Esophagus squamous epithelium (tissue), 5 donors: ENCODE data around the gene CAPRIN2. TPM values are rescaled to one million over a fixed set of nuclear protein-coding genes. Genes with fewer than 3 reads are reported as not detected.

Experiments used
- DNase-seq: peaks from one replicate; lab custom pipeline; 2025; lab: John Stamatoyannopoulos, UW
- H3K27ac ChIP-seq, 4 donors: fragments of 200-600 bp; sonication (generic); one replicate each; pipeline ENCODE4 v1.5.1; 2016 to 2019; ENCODE audit warnings: mild to moderate bottlenecking in 1 of 4
- H3K27me3 ChIP-seq, 4 donors: fragments of 200-600 bp; sonication (generic); 1 replicate in 3 of 4; 2 replicates in 1 of 4; pipeline versions ENCODE4 v1.5.1 to v1.6.0; 2017 to 2021; ENCODE audit warnings: antibody characterized with exemption in 1 of 4
- H3K36me3 ChIP-seq, 3 donors: fragments of 200-600 bp; sonication (generic); one replicate each; pipeline ENCODE4 v1.5.1; 2016 to 2019
- H3K4me1 ChIP-seq, 3 donors: fragments of 200-600 bp; sonication (generic); one replicate each; pipeline ENCODE4 v1.5.1; 2017 to 2019
- H3K4me3 ChIP-seq, 4 donors: fragments of 200-600 bp; sonication (generic); 1 replicate in 3 of 4; 2 replicates in 1 of 4; pipeline ENCODE4 v1.5.1; 2016 to 2019; ENCODE audit warnings: mild to moderate bottlenecking in 2 of 4, moderate library complexity in 1 of 4
- H3K9me3 ChIP-seq, 3 donors: fragments of 200-600 bp; sonication (generic); one replicate each; pipeline ENCODE4 v1.5.1; 2016 to 2019
- POLR2A ChIP-seq, 4 donors: fragments of 450-650 bp; IDR thresholded peaks; one replicate each; pipeline ENCODE4 v1.6.1; 2017; ENCODE audit warnings: antibody characterized with exemption in 4 of 4, mild to moderate bottlenecking in 4 of 4, moderate library complexity in 3 of 4
- WGBS, 2 donors: methylation state at CpG; one replicate each; pipeline ENCODE4 v1.1.5; 2018; 5-methylcytosine and 5-hydroxymethylcytosine counted together
- intact Hi-C: fragments of 100-400 bp; cut with DNase I; formaldehyde crosslinking; loops from one replicate; pipeline ENCODE4 v1.15.0; 2022
- total RNA-seq, 4 donors: library from RNA; depleted of rRNA; stranded (reverse); fragments of >200 nt; gene quantifications; one replicate each; pipeline ENCODE4 v1.1.0, GENCODE V29; 2016
- TF ChIP-seq, protein P1 (sequence below), 6 experiments: fragments of 450-650 bp in 4 of 6; fragments of 200-600 bp in 2 of 6; sonication (generic) in 2 of 6; IDR thresholded peaks; one replicate each; pipeline ENCODE4 v1.5.1; 2016 to 2019; ENCODE audit warnings: antibody characterized with exemption in 6 of 6, mild to moderate bottlenecking in 4 of 6, moderate library complexity in 4 of 6
- donor health status: DM: yes; HTN: yes; CAD: no.

CAPRIN2 gene
- total RNA-seq, 4 donors from 2014 or later = 2.5 to 26.5 (median 15.2) TPM

DNA sequence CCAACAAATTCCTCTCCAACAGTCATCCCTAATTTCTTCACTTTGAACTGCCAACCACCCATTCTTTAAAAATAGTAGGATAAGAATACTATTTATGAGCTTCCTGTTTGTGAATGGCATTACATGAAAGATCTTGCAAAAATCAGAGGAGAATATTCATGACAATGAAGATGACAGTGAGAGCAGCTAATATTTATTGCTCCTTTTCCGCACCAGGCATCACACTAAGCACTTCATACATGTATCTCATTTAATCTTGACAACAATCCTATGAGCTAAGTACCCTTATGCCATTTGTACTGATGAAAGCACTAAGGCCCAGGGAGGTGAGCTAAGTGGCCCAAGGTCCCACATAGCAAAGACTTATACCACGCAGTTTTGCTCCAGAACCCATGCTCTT, 37.3 kb upstream of the CAPRIN2 start:
- 68 to 75% methylated on average over 2 of the region's 2 CpGs for WGBS, 2 donors
- Histone ChIP-seq H3K9me3 (no peaks in the 10 kb centered on the region), H3K27ac (peak overlapping the region in 1 of 4 donors; percentile 50), H3K4me1 (peaks cover 18 to 48% (median 22%) of the 10 kb centered on the region in 3 donors), H3K4me3 (no peak overlapping the region), H3K27me3 (peaks cover 0 to 14% (median 0%) of the 10 kb centered on the region in 4 donors), H3K36me3 (no peaks in the 10 kb centered on the region)
- no peak for DNase-seq
- intact Hi-C loops = loop anchor here (5.0 kb wide), 1 partner anchor 35 kb away; no protein-coding TSS in a partner anchor
- TF ChIP-seq POLR2A (IDR thresholded peaks at IDR 0.05) = no peak
- TF ChIP-seq, protein P1, sequence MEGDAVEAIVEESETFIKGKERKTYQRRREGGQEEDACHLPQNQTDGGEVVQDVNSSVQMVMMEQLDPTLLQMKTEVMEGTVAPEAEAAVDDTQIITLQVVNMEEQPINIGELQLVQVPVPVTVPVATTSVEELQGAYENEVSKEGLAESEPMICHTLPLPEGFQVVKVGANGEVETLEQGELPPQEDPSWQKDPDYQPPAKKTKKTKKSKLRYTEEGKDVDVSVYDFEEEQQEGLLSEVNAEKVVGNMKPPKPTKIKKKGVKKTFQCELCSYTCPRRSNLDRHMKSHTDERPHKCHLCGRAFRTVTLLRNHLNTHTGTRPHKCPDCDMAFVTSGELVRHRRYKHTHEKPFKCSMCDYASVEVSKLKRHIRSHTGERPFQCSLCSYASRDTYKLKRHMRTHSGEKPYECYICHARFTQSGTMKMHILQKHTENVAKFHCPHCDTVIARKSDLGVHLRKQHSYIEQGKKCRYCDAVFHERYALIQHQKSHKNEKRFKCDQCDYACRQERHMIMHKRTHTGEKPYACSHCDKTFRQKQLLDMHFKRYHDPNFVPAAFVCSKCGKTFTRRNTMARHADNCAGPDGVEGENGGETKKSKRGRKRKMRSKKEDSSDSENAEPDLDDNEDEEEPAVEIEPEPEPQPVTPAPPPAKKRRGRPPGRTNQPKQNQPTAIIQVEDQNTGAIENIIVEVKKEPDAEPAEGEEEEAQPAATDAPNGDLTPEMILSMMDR (IDR thresholded peaks at IDR 0.05) = no peak

DNA sequence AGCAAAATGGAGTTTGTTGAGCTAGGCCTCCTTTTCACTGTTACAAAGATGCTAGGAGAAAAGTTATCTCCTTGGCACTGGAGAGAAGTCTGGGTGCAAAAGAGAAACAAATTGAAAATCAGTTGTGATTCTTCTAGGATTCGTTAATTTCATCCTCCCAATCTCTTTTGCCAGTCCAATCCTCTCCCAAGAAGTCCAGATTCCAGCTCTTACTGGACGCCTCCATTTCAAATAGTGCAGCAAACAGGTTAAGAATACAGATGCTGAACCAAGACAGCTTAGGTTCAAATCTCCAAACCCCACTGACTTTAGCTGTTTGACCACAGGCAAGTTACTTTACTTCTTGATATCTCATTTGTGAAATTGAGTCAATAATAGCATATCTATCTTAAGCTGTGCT, 34.0 kb upstream of the CAPRIN2 start:
- DNase-seq = no peak
- H3K4me3 ChIP-seq = no peak overlapping the region
- WGBS, 2 donors = 80 to 91% methylated on average over 2 of the region's 2 CpGs
- H3K4me1 ChIP-seq = peaks cover 0 to 19% (median 12%) of the 10 kb centered on the region in 3 donors
- H3K27me3 ChIP-seq = no peaks in the 10 kb centered on the region
- no peak overlapping the region for H3K27ac ChIP-seq
- no peaks in the 10 kb centered on the region for H3K36me3 ChIP-seq
- TF ChIP-seq, protein P1 (IDR thresholded peaks at IDR 0.05) = no peak
- TF ChIP-seq POLR2A (IDR thresholded peaks at IDR 0.05) = no peak
- intact Hi-C loops = no loop called here
- H3K9me3 ChIP-seq = no peaks in the 10 kb centered on the region

DNA sequence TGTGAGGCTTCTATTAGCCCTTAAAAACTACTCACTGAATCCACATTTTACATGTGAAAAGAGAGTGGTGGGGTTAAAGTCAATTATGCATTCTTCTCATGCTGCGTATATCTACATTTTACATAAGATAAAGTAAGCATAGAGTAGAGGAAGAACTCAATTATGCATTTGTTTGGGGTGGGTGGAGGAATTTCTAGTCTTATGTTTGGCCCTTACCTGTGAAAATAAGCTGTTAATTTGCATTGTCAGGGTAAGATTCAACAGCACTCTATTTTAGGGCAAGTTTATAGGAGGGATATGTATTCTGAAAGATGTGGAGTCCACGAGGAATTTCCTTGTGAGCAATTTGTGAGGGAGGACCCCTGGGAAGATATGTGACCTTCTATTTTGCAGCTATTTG, 30.9 kb upstream of the CAPRIN2 start:
- no peak for DNase-seq
- no peak overlapping the region for H3K27ac ChIP-seq
- H3K4me3 ChIP-seq = no peak overlapping the region
- H3K27me3 ChIP-seq = no peaks in the 10 kb centered on the region
- no peaks in the 10 kb centered on the region for H3K4me1 ChIP-seq
- no peaks in the 10 kb centered on the region for H3K36me3 ChIP-seq
- WGBS, 2 donors = 81 to 84% methylated on average over 2 of the region's 2 CpGs
- no peak for TF ChIP-seq POLR2A (IDR thresholded peaks at IDR 0.05)
- TF ChIP-seq, protein P1 (IDR thresholded peaks at IDR 0.05) = no peak
- intact Hi-C loops = no loop called here
- H3K9me3 ChIP-seq = no peaks in the 10 kb centered on the region

DNA sequence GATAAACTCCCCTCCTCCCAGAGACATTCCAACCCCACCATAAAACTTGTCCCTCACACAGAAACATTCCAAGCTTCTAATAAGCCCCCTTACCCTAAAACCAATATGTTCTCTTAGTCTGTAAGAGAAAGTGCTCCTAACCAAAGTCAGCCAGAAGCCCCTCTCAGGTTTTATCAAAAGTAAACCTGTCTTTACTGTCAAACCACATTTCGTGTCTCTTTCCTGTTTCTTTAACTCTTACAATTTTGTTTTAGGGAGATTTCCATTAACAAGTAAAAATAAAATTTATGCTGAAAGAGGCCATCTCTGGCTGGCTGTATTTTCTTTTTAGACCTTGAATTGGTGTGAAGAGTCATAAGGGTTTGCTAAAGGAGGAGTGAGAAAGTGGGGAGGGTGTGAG, 29.8 kb upstream of the CAPRIN2 start:
- TF ChIP-seq POLR2A (IDR thresholded peaks at IDR 0.05) = no peak
- TF ChIP-seq, protein P1 (IDR thresholded peaks at IDR 0.05) = no peak
- WGBS, 2 donors = 85 to 89% methylated on average over 1 of the region's 1 CpG
- intact Hi-C loops = no loop called here
- Histone ChIP-seq H3K4me1 (no peaks in the 10 kb centered on the region), H3K4me3 (no peak overlapping the region), H3K27me3 (no peaks in the 10 kb centered on the region), H3K9me3 (no peaks in the 10 kb centered on the region), H3K36me3 (no peaks in the 10 kb centered on the region), H3K27ac (no peak overlapping the region)
- DNase-seq = no peak

GRCh38 chr12:30783946-30784345, 29.2 kb upstream of the CAPRIN2 start:
- TF ChIP-seq, protein P1 (IDR thresholded peaks at IDR 0.05) = no peak
- no peak for TF ChIP-seq POLR2A (IDR thresholded peaks at IDR 0.05)
- Histone ChIP-seq H3K4me3 (no peak overlapping the region), H3K4me1 (no peaks in the 10 kb centered on the region), H3K36me3 (no peaks in the 10 kb centered on the region), H3K27ac (no peak overlapping the region), H3K27me3 (no peaks in the 10 kb centered on the region), H3K9me3 (no peaks in the 10 kb centered on the region)
- intact Hi-C loops = no loop called here
- DNase-seq = no peak
- WGBS, 2 donors = 79 to 80% methylated on average over 2 of the region's 2 CpGs
